ENCODE data around the gene HNRNPK. TPM values are rescaled to one million over a fixed set of nuclear protein-coding genes. Genes with fewer than 3 reads are reported as not detected.
A peak's percentile ranks its signal among the peaks of the same experiment; 100 is the strongest.
"Not testable (repeated sequence)": the region's sequence is repeated elsewhere in the genome, so short reads cannot be mapped to it uniquely, and the experiment has no call there.

Gene HNRNPK
- total RNA-seq, 1 donor from 2014 or later = 425 TPM

- ATAC-seq (peak; percentile 79), DNase-seq (ENCODE audit: low spot score) (peak; percentile 93)
- intact Hi-C loops (cut with DNase I) = no loop called here
Measured at GRCh38 chr9:83978992-83979811, 813 bp downstream of the HNRNPK start.

- no peak for ATAC-seq
- DNase-seq (ENCODE audit: low spot score) = no peak
- intact Hi-C loops (cut with DNase I) = no loop called here
Measured at GRCh38 chr9:83977196-83977595, 2.8 kb downstream of the HNRNPK start.

- DNase-seq (ENCODE audit: low spot score) (no peak), ATAC-seq (no peak)
- intact Hi-C loops (cut with DNase I) = no loop called here
Measured at GRCh38 chr9:83976372-83976771, 3.6 kb downstream of the HNRNPK start.

- DNase-seq (ENCODE audit: low spot score) (no peak), ATAC-seq (no peak)
- intact Hi-C loops (cut with DNase I) = no loop called here
Measured at GRCh38 chr9:83975300-83975699, 4.7 kb downstream of the HNRNPK start.

GRCh38 chr9:83972286-83972685, 7.7 kb downstream of the HNRNPK start:
- no peak for ATAC-seq
- intact Hi-C loops (cut with DNase I) = no loop called here

GRCh38 chr9:83971485-83971884, 8.5 kb downstream of the HNRNPK start:
- no peak for ATAC-seq
- DNase-seq (ENCODE audit: low spot score) = no peak
- intact Hi-C loops (cut with DNase I) = no loop called here

More at GRCh38 chr9:83972286-83972685, 7.7 kb downstream of the HNRNPK start:
- DNase-seq (ENCODE audit: low spot score) = no peak

- intact Hi-C loops (cut with DNase I) = no loop called here
- ATAC-seq (no peak), DNase-seq (ENCODE audit: low spot score) (no peak)
Measured at GRCh38 chr9:83969602-83970001, 10.4 kb downstream of the HNRNPK start.

GRCh38 chr9:83967073-83967472, 12.9 kb downstream of the HNRNPK start:
- intact Hi-C loops (cut with DNase I) = no loop called here
- DNase-seq (ENCODE audit: low spot score) (no peak), ATAC-seq (no peak)

GRCh38 chr9:83966209-83966582, 13.8 kb downstream of the HNRNPK start:
- ATAC-seq (peak; percentile 38), DNase-seq (ENCODE audit: low spot score) (no peak)
- intact Hi-C loops (cut with DNase I) = no loop called here

- DNase-seq (ENCODE audit: low spot score) (no peak), ATAC-seq (peak; percentile 44)
- intact Hi-C loops (cut with DNase I) = no loop called here
Measured at GRCh38 chr9:83965350-83966208, 14.4 kb downstream of the HNRNPK start.

GRCh38 chr9:83964973-83965349, 15.1 kb downstream of the HNRNPK start:
- no peak for ATAC-seq
- no peak for DNase-seq (ENCODE audit: low spot score)
- intact Hi-C loops (cut with DNase I) = no loop called here

GRCh38 chr9:83962165-83962564, 17.9 kb downstream of the HNRNPK start:
- intact Hi-C loops (cut with DNase I) = no loop called here
- no peak for DNase-seq (ENCODE audit: low spot score)
- ATAC-seq = no peak

- intact Hi-C loops (cut with DNase I) = no loop called here
- DNase-seq (ENCODE audit: low spot score) (no peak), ATAC-seq (no peak)
Measured at GRCh38 chr9:83960991-83961390, 19.0 kb downstream of the HNRNPK start.

- DNase-seq (ENCODE audit: low spot score) = no peak
- ATAC-seq = no peak
Measured at GRCh38 chr9:83959061-83959460, 21.0 kb downstream of the HNRNPK start.

GRCh38 chr9:83957248-83957513, 22.8 kb downstream of the HNRNPK start:
- intact Hi-C loops (cut with DNase I) = no loop called here
- no peak for ATAC-seq
- no peak for DNase-seq (ENCODE audit: low spot score)

More at GRCh38 chr9:83959061-83959460, 21.0 kb downstream of the HNRNPK start:
- intact Hi-C loops (cut with DNase I) = no loop called here

- DNase-seq (ENCODE audit: low spot score) (peak; percentile 87), ATAC-seq (peak; percentile 97)
- intact Hi-C loops (cut with DNase I) = no loop called here
Measured at GRCh38 chr9:83956436-83957247, 23.4 kb downstream of the HNRNPK start.

- intact Hi-C loops (cut with DNase I) = no loop called here
- ATAC-seq (peak; percentile 71), DNase-seq (ENCODE audit: low spot score) (peak; percentile 67)
Measured at GRCh38 chr9:83956086-83956435, 24.0 kb downstream of the HNRNPK start.

GRCh38 chr9:83948096-83948495, 31.9 kb downstream of the HNRNPK start:
- intact Hi-C loops (cut with DNase I); DNase-seq (ENCODE audit: low spot score); ATAC-seq: not testable (repeated sequence)

- intact Hi-C loops (cut with DNase I) = no loop called here
- DNase-seq (ENCODE audit: low spot score) (no peak), ATAC-seq (no peak)
Measured at GRCh38 chr9:83940590-83941303, 39.3 kb downstream of the HNRNPK start.

Data from sciatic nerve (tissue), 2 donors.